Thoracic aorta (tissue), 2 donors: Measurements from ENCODE around the gene MMD2. TPM values are rescaled to one million over a fixed set of nuclear protein-coding genes. Genes with fewer than 3 reads are reported as not detected.
"Not testable (repeated sequence)": the region's sequence is repeated elsewhere in the genome, so short reads cannot be mapped to it uniquely, and the experiment has no call there.

Source experiments
- ATAC-seq: fragments of 150-250 bp; one replicate; pipeline ENCODE4 v1.8.0; 2017; ENCODE audit warnings: low read depth; ENCODE audit not compliant: insufficient number of reproducible peaks, low FRiP score
- DNase-seq: peaks from one replicate; pipeline ENCODE4 v3.0.0-alpha.2; 2020; ENCODE audit warnings: low spot score
- H3K27ac ChIP-seq, 2 donors: fragments of 200-600 bp; sonication (generic); 1 replicate in 1 of 2; 2 replicates in 1 of 2; pipeline ENCODE4 v1.5.1; 2016; ENCODE audit warnings: mild to moderate bottlenecking in 2 of 2, moderate library complexity in 2 of 2
- H3K27me3 ChIP-seq: fragments of 200-600 bp; sonication (generic); replicated peaks from 2 replicates; pipeline ENCODE4 v1.6.0; 2016; ENCODE audit warnings: mild to moderate bottlenecking; ENCODE audit not compliant: insufficient read depth
- H3K36me3 ChIP-seq: fragments of 200-600 bp; sonication (generic); one replicate; pipeline ENCODE4 v1.5.1; 2016
- H3K4me1 ChIP-seq, 2 donors: fragments of 200-600 bp; sonication (generic); 1 replicate in 1 of 2; 2 replicates in 1 of 2; pipeline versions ENCODE4 v1.5.1 to v1.6.0; 2016; ENCODE audit warnings: low read depth in 2 of 2, mild to moderate bottlenecking in 1 of 2; ENCODE audit not compliant: control insufficient read depth in 1 of 2
- H3K4me3 ChIP-seq: fragments of 200-600 bp; sonication (generic); 2 replicates; pipeline ENCODE4 v1.5.1; 2016; ENCODE audit warnings: mild to moderate bottlenecking
- H3K9me3 ChIP-seq: fragments of 200-600 bp; sonication (generic); 2 replicates; pipeline ENCODE4 v1.5.1; 2016
- CTCF ChIP-seq: fragments of 200-600 bp; sonication (generic); IDR thresholded peaks from one replicate; pipeline ENCODE4 v1.5.1; 2019; ENCODE audit warnings: antibody characterized with exemption
- total RNA-seq, 2 donors: library from RNA; depleted of rRNA; stranded (reverse); fragments of >200 nt; gene quantifications; one replicate each; pipeline versions ENCODE4 v1.1.0 to v1.2.3, GENCODE V29; 2016

Gene MMD2
- total RNA-seq, 2 donors from 2014 or later: not detected

DNA sequence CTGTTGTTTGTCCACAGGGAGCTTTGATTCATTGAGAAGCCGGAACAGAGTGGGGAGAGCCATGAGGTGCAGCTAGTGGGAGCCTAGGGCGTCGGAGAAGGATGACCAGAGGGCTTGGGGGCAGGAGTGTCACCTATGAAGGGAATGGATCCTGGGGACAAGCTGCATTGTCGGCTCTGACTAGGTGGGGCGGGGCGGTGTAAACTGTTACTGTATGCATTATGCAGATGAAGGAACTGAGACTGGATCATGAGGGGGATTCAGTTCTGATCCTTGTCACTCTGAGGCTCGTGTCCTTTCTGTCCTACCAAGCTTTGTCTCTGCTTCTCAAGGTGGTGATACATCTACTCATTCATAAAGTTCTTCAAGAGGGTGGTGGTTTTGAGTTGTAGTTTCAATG is 39.9 kb upstream of the MMD2 start:
- no peak for DNase-seq
- no peaks in the 10 kb centered on the region for H3K9me3 ChIP-seq
- no peak overlapping the region for H3K4me3 ChIP-seq
- H3K27me3 ChIP-seq: no peaks in the 10 kb centered on the region
- H3K36me3 ChIP-seq: peaks cover 29% of the 10 kb centered on the region
- H3K4me1 ChIP-seq: no peaks in the 10 kb centered on the region
- no peak for TF ChIP-seq CTCF
- no peak overlapping the region for H3K27ac ChIP-seq
- ATAC-seq: no peak

- no peak overlapping the region for H3K4me3 ChIP-seq
- ATAC-seq (no peak), DNase-seq (no peak)
- no peaks in the 10 kb centered on the region for H3K9me3 ChIP-seq
- H3K36me3 ChIP-seq: peaks cover 29% of the 10 kb centered on the region
- H3K27me3 ChIP-seq: no peaks in the 10 kb centered on the region
- H3K4me1 ChIP-seq: no peaks in the 10 kb centered on the region
- no peak for TF ChIP-seq CTCF
- H3K27ac ChIP-seq: no peak overlapping the region
These were observed 39.3 kb upstream of the MMD2 start for GRCh38 chr7:4998244-4998643.

GRCh38 chr7:4996696-4997222 is 37.8 kb upstream of the MMD2 start:
- Histone ChIP-seq H3K4me3 (no peak overlapping the region), H3K4me1 (no peaks in the 10 kb centered on the region), H3K9me3 (no peaks in the 10 kb centered on the region), H3K27me3 (no peaks in the 10 kb centered on the region), H3K36me3 (peaks cover 30% of the 10 kb centered on the region), H3K27ac (no peak overlapping the region)
- TF ChIP-seq CTCF: no peak
- DNase-seq (no peak), ATAC-seq (no peak)

DNA sequence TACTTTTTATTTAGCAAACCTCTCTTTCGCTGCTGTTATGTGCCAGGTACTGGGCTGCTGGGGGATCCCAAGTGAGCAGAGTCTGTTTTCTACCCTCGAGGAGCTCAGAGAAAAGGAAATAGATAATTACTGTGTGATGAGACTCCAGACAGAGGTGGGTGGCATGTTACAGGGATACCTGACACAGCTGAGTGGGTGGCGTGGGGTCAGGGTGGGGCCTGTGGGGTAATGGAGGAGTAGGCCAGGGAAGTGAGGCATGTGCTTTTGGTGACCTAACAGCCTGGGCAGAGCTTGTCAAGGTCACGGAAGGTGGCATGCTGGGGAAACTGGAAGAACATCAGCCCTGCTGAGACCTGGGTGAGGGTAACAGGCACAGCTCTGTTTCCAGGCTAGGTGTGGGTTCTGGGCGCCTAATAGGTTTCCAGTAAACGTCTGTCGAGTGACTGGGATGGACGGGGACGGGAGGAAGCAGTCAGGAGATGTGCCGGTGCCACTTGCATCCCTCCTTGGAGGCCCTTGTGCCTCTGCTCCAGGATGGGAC is 36.5 kb upstream of the MMD2 start:
- DNase-seq: no peak
- no peak for TF ChIP-seq CTCF
- Histone ChIP-seq H3K27ac (no peak overlapping the region), H3K36me3 (peaks cover 39% of the 10 kb centered on the region), H3K9me3 (no peaks in the 10 kb centered on the region), H3K27me3 (no peaks in the 10 kb centered on the region), H3K4me1 (no peaks in the 10 kb centered on the region), H3K4me3 (no peak overlapping the region)
- ATAC-seq: no peak

DNA sequence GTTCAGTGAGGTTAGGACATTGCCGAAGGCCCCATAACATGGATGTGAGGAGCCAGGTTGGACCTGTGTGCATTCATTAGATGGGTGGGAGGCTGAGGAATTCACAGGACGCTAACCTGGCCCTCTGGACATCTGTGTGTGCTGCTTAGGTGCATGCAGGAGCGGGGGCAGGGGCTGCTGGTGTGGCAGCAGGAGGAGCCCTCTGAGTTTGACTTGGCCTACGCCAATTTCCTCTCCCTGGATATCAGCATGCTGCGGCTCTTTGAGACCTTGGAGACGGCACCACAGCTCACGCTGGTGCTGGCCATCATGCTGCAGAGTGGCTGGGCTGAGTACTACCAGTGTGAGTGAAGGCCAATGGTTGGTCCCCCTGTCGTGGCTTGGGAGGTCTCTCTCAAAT is 34.5 kb upstream of the MMD2 start:
- Histone ChIP-seq H3K4me1 (no peaks in the 10 kb centered on the region), H3K36me3 (peaks cover 40% of the 10 kb centered on the region), H3K4me3 (no peak overlapping the region), H3K27ac (no peak overlapping the region), H3K27me3 (no peaks in the 10 kb centered on the region), H3K9me3 (no peaks in the 10 kb centered on the region)
- DNase-seq (no peak), ATAC-seq (no peak)
- no peak for TF ChIP-seq CTCF

DNA sequence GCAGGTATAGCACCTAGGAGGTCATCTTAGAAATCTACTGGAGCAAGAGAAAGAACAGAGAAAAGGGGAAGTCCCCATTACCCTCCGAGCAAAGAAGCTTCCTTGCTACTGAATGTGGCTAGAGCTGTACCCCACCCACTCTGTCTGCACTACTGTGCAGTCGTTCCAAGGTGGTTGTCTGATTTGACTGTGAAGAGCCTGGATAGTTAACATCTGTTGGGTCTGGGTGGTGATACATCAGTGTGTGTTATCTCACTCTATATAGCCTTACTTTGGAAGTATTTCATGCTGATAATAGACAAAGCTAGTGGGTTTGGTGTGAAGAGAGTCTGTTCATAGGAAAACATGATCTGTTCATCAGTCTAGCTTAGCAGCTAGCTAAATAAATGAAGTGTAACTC is 23.8 kb upstream of the MMD2 start:
- H3K36me3 ChIP-seq: peaks cover 46% of the 10 kb centered on the region
- H3K27ac ChIP-seq, H3K27me3 ChIP-seq, H3K4me3 ChIP-seq, H3K9me3 ChIP-seq, ATAC-seq, H3K4me1 ChIP-seq, DNase-seq: not testable (repeated sequence)

DNA sequence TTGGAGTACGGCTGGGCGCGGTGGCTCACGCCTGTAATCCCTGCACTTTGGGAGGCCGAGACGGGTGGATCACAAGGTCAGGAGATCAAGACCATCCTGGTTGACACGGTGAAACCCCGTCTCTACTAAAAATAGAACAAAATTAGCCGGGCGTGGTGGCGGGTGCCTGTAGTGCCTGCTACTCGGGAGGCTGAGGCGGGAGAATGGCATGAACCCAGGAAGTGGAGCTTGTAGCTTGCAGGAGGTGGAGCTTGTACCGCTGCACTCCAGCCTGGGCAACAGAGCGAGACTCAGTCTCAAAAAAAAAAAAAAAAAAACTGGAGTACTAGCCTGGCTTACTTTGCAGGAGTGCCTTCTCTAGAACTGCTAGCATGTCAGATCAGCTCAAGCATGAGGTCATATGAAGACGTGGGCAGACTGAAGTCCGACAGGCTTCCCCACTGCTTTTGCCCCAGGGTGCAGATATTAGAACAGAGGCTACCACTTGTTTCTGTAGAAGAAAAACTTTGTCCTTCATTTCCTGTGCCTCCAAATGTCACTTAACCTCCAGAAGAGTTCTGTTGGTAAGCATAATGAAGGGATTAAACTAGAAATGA is 22.4 kb upstream of the MMD2 start:
- DNase-seq, H3K4me3 ChIP-seq, ATAC-seq, H3K27ac ChIP-seq, H3K9me3 ChIP-seq, H3K4me1 ChIP-seq, H3K27me3 ChIP-seq: not testable (repeated sequence)
- peaks cover 45% of the 10 kb centered on the region for H3K36me3 ChIP-seq

- H3K27ac ChIP-seq, DNase-seq, ATAC-seq, H3K9me3 ChIP-seq, H3K27me3 ChIP-seq: not testable (repeated sequence)
- peak overlapping the region; percentile 96 for H3K4me3 ChIP-seq
- H3K4me1 ChIP-seq: peaks cover 5 to 15% of the 10 kb centered on the region in 2 donors
- H3K36me3 ChIP-seq: peaks cover 24% of the 10 kb centered on the region
These were observed 16.6 kb upstream of the MMD2 start for GRCh38 chr7:4975626-4976025.
